Measurements from ENCODE around the gene DEFB128.

DEFB128 gene

DNA sequence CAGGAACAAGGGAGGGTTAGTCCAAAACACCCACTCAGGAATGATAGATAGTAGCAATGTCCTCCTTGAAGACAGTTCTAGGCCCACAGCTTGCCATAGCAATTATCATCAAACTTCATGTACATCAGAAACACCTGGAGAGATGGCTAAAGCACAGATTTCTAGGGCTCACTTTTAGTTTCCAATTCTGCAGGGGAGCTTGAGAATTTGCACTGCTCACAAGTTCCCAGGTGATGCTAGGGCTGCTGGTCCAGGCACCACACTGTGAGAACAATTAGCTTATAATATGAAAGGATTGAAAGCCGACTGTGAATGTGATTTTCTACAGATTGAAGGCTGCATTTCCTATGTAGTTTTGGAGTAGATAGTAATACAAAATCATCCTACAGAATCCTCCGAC lies 43.6 kb downstream of the DEFB128 start:
- DNase-seq = no peak

DNA sequence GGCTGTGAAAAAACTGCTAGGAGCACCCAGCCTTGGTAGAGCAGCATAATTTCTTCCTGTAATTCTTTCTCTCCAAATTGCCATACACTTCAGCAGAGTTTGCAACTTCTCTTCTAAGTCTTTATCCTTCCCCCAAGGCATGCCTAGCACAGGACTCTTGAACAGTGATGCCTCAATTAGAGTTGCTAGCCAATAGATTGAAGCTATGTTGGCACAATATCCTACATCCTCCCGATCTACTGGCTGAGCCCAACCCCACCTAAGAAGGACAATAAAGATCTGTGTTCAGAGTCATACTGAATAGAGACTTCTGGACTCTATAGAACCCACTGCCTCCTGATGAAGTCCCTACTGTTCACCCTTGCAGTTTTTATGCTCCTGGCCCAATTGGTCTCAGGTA lies 47.2 kb downstream of the DEFB128 start, which contains the start of gene DEFB126:
Gene DEFB126 (plus strand): TSS at position 301 of the 400 bp plus-strand sequence. CDS start 39 bp downstream, at position 340.
- DNase-seq = no peak

Data from stimulated activated CD4-positive, alpha-beta T cell treated with anti-CD3 and anti-CD28 coated beads, Interleukin-15, amount 100 ng/mL, for 24 hours (primary cell).